GM18526 (cell line): ENCODE measurements around the gene CPN2.

ENCODE experiments used
- POLR2A ChIP-seq: IDR thresholded peaks from 3 replicates; pipeline ENCODE4 v1.6.1; 2011; ENCODE audit not compliant: insufficient read length; ENCODE audit errors: extremely low read depth

Gene CPN2, protein sequence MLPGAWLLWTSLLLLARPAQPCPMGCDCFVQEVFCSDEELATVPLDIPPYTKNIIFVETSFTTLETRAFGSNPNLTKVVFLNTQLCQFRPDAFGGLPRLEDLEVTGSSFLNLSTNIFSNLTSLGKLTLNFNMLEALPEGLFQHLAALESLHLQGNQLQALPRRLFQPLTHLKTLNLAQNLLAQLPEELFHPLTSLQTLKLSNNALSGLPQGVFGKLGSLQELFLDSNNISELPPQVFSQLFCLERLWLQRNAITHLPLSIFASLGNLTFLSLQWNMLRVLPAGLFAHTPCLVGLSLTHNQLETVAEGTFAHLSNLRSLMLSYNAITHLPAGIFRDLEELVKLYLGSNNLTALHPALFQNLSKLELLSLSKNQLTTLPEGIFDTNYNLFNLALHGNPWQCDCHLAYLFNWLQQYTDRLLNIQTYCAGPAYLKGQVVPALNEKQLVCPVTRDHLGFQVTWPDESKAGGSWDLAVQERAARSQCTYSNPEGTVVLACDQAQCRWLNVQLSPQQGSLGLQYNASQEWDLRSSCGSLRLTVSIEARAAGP

DNA sequence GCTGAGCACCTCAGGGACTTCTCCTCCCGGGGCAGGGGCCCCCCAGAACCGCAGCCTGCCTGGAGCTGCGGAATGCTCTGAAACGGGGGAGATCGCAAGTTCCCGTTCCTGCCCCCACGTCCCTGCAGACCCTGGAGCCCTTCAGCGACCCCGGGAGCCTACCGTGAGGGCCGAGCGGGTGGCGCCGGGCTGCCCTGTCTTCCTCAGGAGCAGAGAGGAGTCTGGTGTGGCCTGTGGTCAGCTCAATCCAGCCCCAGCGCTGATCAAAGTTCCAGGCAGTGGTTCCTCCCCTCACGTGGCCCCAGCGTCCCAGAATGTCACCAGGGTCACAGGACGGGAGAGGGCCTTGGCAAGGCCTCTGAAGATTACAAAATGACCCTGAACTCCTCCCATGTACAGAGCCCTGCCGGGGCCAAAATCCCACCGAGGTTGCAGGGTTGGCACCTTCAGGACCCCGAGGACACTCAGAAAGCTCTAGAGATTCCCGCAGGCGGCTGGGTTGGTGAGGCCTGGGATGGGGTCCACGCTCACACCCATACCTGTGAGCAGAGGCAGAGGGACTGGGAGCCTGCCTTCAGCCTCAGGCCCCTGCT is at the start of gene CPN2:
CPN2 (minus strand) TSS at position 249 of the 593 bp plus-strand sequence. CDS start 8,626 bp downstream, outside the sequence.
- TF ChIP-seq POLR2A = no peak

DNA sequence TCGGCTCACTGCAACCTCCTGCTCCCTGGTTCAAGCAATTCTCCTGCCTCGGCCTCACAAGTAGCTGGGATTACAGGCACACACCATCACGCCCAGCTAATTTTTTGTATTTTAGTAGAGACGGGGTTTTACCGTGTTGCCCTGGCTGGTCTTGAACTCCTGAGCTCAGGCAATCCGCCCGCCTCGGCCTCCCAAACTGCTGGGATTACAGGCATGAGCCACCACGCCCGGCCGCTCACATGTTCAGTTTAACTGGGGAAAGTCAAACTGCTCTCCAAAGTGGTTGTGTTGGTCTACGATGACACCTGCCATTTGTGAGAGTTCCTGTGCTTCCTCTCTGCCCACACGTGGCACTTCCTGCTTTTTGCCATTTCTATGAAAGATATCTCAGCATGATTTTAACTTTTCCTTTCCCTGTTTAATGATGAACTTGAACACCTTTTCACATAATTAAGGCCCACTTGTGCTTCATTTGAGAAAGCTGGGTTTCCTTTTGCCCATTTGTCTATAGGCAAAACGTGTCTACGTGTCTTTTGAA is 48.8 kb upstream of the CPN2 start:
- TF ChIP-seq POLR2A = no peak

- TF ChIP-seq POLR2A = no peak
Observed at GRCh38 chr3:194399166-194399565, 48.0 kb upstream of the CPN2 start, which contains the start of gene GP5. TSS of gene GP5 (minus strand) at chr3:194399266. CDS start at chr3:194398282, 984 bp downstream.

DNA sequence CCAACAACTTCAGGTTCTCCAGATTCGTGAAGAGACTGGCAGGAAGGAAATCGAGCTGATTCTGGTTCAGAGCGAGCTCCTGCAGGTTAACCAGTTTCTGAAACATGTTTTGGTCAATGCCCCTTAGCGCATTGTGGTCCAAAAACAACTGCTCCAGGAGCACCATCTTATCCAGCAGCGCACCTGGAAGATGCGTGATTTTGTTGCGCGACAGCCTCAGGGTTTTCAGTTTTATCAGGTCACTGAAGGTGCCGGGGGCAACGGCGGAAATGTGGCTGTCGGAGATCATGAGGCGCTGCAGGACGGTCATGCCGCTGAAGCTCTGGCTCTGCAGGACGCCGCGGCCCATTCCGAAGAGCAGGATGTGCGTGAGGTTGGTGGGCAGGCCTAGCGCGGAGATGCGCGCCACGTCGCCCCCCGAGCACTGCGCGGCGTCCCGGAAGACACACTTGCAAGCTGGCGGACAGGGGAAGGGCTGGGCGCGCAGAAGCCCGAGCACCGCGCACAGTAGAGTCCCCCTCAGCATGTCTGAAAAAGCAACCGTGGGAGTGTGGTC is 46.7 kb upstream of the CPN2 start:
- no peak for TF ChIP-seq POLR2A

GRCh38 chr3:194396859-194397756 is 46.0 kb upstream of the CPN2 start:
- no peak for TF ChIP-seq POLR2A

DNA sequence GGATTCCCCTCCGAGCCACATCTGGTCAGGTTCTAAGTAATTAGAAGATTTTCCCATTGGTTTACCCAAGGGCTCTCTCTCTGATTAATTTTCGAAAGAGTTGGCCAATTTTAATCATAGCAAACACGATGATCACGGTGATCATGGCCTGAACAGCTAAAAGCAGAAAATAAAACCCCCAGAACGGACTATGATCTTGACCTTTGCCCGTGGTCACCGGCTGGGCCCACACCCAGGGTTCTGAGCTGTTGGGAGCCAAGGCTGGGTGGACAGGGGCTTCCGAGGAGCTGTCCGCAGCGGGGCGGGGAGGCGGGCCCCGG is 45.4 kb upstream of the CPN2 start:
- no peak for TF ChIP-seq POLR2A

DNA sequence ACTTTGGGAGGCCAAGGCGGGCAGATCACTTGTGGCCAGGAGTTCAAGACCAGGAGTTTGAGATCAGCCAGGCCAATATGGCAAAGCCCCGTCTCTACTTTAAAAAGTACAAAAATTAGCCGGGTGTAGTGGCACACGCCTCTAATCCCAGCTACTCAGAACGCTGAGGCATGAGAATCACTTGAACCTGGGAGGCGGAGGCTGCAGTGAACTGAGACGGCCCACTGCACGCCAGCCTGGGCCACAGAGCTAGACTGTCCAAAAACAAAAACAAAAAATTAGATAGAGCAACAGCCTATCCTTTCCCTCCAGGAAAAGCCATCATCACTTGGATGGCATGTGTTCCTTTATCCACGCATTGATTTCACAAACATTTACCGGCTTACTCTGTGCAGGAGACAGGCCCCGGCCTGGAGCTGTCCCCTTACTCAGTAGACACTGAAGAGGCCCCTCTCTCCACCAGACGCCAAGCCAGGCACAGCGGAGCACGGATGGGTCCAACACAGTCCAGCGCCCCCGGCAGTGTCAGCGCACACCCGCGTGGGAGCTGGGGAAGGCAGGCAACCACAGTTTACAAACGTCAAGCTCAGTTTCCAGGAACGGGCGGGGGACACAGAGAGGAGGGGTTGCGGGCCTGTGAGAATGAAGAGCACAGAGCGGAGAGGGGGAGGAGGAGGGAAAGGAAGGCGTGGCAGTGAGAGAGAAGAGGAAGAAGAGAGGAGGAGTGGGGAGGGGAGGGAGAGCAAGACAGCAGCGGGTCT is 44.8 kb upstream of the CPN2 start:
- TF ChIP-seq POLR2A = no peak

GRCh38 chr3:194395212-194395611 is 44.1 kb upstream of the CPN2 start:
- TF ChIP-seq POLR2A = no peak

DNA sequence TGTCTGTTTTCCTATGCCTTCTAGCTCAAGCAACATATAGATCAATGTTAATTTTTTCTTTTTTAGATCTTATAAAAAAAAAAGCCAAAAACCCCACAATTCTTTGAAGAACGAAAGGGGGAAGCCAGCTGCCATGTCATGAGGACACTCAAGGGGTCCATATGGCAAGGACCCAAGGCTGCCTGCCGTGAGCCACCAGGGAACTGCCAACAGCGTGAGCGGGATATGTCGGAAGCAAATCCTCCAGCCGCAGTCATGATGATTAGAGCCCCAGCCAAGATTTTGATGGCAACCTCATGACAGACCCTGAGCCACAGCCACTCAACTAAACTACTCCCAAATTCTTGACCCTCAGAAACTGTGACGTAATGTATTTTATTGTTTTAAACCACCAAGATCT is 41.4 kb upstream of the CPN2 start:
- TF ChIP-seq POLR2A = no peak

DNA sequence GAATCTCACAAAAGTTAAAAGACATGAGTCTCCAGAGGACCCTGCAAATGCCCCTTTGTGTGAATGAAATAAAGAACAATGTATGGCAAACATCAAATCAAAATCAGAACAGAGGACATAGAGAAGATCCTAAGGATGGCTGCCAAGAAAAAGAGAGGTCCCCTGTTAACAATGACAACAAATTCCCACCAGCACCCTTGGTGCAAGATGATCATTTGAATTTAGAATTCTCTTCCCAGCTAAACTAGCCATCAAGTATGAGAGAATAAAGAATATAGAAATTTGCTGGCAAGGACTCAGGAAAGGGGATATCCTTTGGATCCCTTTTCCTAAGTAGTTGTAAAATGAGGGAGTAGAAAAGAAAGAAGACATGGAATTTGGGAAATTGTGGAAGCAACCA is 39.7 kb upstream of the CPN2 start:
- TF ChIP-seq POLR2A = no peak

GRCh38 chr3:194389269-194389668 is 38.1 kb upstream of the CPN2 start:
- TF ChIP-seq POLR2A = no peak

DNA sequence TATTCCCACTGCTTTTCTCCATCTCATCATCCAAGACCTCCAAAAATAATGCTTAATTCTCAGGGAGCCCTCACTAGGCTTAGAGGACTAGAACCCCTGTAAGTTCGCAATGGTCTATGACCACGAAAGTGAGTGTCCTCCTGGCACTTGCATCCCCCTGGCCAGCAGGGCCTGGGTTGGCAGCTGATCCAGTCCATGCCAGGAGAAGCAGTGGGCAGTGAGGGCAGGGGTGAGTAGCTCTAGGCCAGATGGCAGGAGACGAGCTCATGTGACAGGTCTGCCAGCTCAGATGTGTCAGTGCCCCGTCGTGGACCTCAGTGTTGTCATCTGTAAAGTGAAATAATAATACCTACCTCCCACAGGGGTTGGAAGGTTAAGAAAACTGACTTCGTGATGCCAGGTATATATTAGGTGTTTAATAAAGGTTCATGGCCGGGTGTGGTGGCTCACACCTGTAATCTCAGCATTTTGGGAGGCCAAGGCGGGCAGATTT is 36.8 kb upstream of the CPN2 start:
- TF ChIP-seq POLR2A = no peak

DNA sequence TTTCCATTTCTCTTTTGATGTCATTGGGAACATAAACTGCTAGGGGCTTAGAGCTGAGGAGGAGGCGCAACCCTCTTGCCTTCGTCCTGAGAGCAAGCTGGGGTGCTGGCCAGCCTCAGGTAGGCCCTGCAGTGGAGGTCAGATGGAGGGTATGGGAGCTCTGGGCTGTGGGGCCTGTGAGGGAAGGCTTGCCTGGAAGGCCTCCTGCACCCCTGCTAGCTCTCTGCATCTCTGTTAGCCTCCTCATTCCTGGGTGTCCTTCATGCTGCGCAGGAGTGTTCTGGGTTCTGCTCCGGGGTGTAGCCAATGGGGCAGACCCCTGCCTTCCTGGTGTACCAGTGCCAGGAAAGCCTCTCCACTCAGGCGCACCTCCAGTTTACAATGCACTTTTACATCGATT is 36.1 kb upstream of the CPN2 start:
- TF ChIP-seq POLR2A = no peak

GRCh38 chr3:194386648-194387047 is 35.5 kb upstream of the CPN2 start:
- TF ChIP-seq POLR2A = no peak

- no peak for TF ChIP-seq POLR2A
Observed at GRCh38 chr3:194386066-194386465, 34.9 kb upstream of the CPN2 start.
